Mesendoderm (in vitro differentiated cells): ENCODE results near the gene SLC43A3.

ENCODE experiments used
- DNase-seq: peaks from one replicate; pipeline ENCODE4 v3.0.0; 2013
- H2AK5ac ChIP-seq: 2 replicates; pipeline ENCODE4 v1.6.1; 2013; ENCODE audit warnings: low read length, inconsistent platforms
- H2BK120ac ChIP-seq: 2 replicates; pipeline ENCODE4 v1.6.1; 2013; ENCODE audit warnings: low read depth, mild to moderate bottlenecking, low read length, moderate library complexity, mixed read lengths
- H2BK15ac ChIP-seq: replicated peaks from 2 replicates; pipeline ENCODE4 v1.6.1; 2013; ENCODE audit warnings: low read depth, mild to moderate bottlenecking, moderate library complexity
- H2BK5ac ChIP-seq: 2 replicates; pipeline ENCODE4 v1.6.1; 2013; ENCODE audit warnings: low read length, inconsistent platforms
- H3K18ac ChIP-seq: 2 replicates; pipeline ENCODE4 v1.6.1; 2013; ENCODE audit warnings: mild to moderate bottlenecking, low read length, mixed read lengths
- H3K23ac ChIP-seq: one replicate; pipeline ENCODE4 v1.6.1; 2013; ENCODE audit warnings: low read length
- H3K27ac ChIP-seq: 2 replicates; pipeline ENCODE4 v1.5.1; 2013; ENCODE audit warnings: low read depth, mild to moderate bottlenecking, inconsistent platforms, low read length, moderate library complexity
- H3K27me3 ChIP-seq: 2 replicates; pipeline ENCODE4 v1.6.1; 2013; ENCODE audit warnings: low read length, control low read depth, mild to moderate bottlenecking, inconsistent platforms; ENCODE audit not compliant: insufficient read depth, poor library complexity
- H3K36me3 ChIP-seq: 2 replicates; pipeline ENCODE4 v1.6.1; 2013; ENCODE audit warnings: low read length, inconsistent platforms; ENCODE audit not compliant: control insufficient read depth, insufficient read depth
- H3K4ac ChIP-seq: one replicate; pipeline ENCODE4 v1.6.1; 2013; ENCODE audit warnings: low read depth, mild to moderate bottlenecking, low read length, moderate library complexity
- H3K4me1 ChIP-seq: 2 replicates; pipeline ENCODE4 v1.6.1; 2013; ENCODE audit warnings: low read depth, low read length, inconsistent platforms; ENCODE audit not compliant: control insufficient read depth
- H3K4me2 ChIP-seq: 2 replicates; pipeline ENCODE4 v1.6.1; 2013; ENCODE audit warnings: low read length
- H3K4me3 ChIP-seq: 2 replicates; pipeline ENCODE4 v1.5.1; 2013; ENCODE audit warnings: mild to moderate bottlenecking, low read length
- H3K56ac ChIP-seq: one replicate; pipeline ENCODE4 v1.6.1; 2013; ENCODE audit warnings: low read length
- H3K79me1 ChIP-seq: 2 replicates; pipeline ENCODE4 v1.6.1; 2013; ENCODE audit warnings: low read length, inconsistent platforms
- H3K79me2 ChIP-seq: 2 replicates; pipeline ENCODE4 v1.6.1; 2013; ENCODE audit warnings: mild to moderate bottlenecking, low read length; ENCODE audit not compliant: control insufficient read depth, insufficient read depth
- H3K9ac ChIP-seq: 2 replicates; pipeline ENCODE4 v1.6.1; 2013; ENCODE audit warnings: low read length, inconsistent platforms
- H4K5ac ChIP-seq: one replicate; pipeline ENCODE4 v1.6.1; 2013; ENCODE audit warnings: low read length
- H4K8ac ChIP-seq: one replicate; pipeline ENCODE4 v1.6.1; 2013; ENCODE audit warnings: low read depth, mild to moderate bottlenecking, control low read depth, low read length, moderate library complexity
- WGBS: extraction: QIAGEN DNeasy Blood & Tissue Kit; methylation state at CpG from one replicate; pipeline ENCODE4 v1.1.7; 2013; ENCODE audit warnings: low lambda C conversion rate, missing lambda C conversion rate; ENCODE audit not compliant: insufficient coverage; ENCODE audit errors: extremely low coverage; 5-methylcytosine and 5-hydroxymethylcytosine counted together

Gene SLC43A3

DNA sequence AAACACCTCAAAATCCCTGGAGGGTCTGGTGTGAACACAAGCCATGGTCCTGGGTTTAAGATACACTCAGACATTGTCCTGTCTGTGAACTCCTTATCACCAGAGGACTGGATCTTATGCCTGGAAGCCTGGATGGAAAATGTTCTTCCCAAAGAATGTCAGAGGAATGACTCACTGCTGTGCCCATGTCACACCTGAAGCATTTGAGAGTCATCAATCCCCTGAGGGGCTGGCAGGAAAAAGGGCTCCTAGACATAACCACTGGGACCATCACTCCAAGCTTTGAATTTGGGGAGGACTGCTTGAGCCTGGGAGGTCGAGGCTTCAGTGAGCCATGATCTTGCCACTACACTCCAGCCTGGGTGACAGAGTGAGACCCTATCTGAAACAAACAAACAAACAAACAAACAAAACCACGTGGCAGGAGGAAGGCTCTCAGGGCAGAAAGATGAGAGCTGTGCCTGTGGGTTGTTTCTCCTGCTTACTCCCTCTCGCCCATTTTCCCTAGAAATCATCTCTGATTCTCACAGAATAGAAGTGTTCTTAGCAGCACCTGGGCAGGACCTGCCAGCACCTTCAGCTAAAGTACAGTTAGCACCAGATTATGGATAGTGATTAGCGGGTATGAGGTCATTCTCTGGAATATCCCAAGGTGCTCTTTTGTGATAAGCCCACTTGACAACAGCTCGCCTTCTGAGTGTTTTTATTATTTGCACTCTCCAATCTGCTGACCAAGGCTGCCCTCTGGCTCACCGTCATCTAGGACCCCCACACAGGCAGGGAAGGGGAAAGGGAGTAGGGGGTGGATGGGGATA lies 24.5 kb downstream of the SLC43A3 start:
- Histone ChIP-seq H3K4me2 (no peak overlapping the region), H3K9ac (no peak overlapping the region), H4K5ac (no peak overlapping the region), H3K4me1 (peaks cover 3% of the 10 kb centered on the region), H3K4me3 (no peak overlapping the region), H3K56ac (no peak overlapping the region), H3K79me1 (no peaks in the 10 kb centered on the region), H3K36me3 (no peaks in the 10 kb centered on the region), H4K8ac (no peak overlapping the region), H3K79me2 (no peaks in the 10 kb centered on the region), H2BK120ac (no peak overlapping the region), H3K23ac (no peak overlapping the region), H2AK5ac (no peak overlapping the region), H3K27me3 (no peaks in the 10 kb centered on the region), H3K27ac (no peak overlapping the region), H3K4ac (no peak overlapping the region), H3K18ac (no peak overlapping the region), H2BK5ac (no peak overlapping the region), H2BK15ac (no peak overlapping the region)
- peak; percentile 94 for DNase-seq
- no CpG with 5 or more reads among the region's 6 CpGs for WGBS

DNA sequence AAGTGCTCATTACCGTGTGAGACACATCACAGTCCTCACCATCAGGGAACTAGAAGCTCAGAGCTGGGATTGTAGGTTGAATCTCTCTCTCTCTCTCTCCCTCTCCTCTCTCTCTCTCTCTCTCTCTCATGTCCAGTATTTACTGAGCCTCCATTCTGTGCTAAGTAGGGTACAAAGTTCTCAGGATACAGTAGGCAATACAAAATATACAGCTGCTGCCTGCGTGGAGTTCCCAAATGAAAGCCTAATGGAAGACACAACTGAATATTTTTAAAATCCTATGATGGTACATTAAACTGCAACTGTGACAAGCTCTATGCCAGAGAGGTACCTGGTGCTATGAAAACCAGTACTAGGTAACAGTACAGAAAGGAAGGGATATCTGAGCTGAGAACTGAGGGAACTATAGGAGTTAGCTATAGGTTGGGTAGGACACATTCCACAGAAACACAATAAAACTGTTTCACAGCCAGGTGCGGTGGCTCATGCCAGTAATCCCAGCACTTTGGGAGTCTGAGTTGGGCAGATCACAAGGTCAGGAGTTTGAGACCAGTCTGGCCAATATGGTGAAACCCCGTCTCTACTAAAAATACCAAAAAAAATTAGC lies 26.8 kb downstream of the SLC43A3 start:
- Histone ChIP-seq H3K4ac (no peak overlapping the region), H2BK5ac (no peak overlapping the region), H3K9ac (no peak overlapping the region), H2AK5ac (no peak overlapping the region), H3K18ac (no peak overlapping the region), H3K79me2 (no peaks in the 10 kb centered on the region), H3K4me3 (no peak overlapping the region), H3K23ac (no peak overlapping the region), H3K36me3 (no peaks in the 10 kb centered on the region), H3K27me3 (no peaks in the 10 kb centered on the region), H4K5ac (no peak overlapping the region), H4K8ac (no peak overlapping the region), H2BK120ac (no peak overlapping the region), H2BK15ac (no peak overlapping the region), H3K4me2 (no peak overlapping the region), H3K79me1 (no peaks in the 10 kb centered on the region), H3K4me1 (peaks cover 3% of the 10 kb centered on the region), H3K56ac (no peak overlapping the region), H3K27ac (no peak overlapping the region)
- WGBS: no CpG with 5 or more reads among the region's 4 CpGs
- no peak for DNase-seq

DNA sequence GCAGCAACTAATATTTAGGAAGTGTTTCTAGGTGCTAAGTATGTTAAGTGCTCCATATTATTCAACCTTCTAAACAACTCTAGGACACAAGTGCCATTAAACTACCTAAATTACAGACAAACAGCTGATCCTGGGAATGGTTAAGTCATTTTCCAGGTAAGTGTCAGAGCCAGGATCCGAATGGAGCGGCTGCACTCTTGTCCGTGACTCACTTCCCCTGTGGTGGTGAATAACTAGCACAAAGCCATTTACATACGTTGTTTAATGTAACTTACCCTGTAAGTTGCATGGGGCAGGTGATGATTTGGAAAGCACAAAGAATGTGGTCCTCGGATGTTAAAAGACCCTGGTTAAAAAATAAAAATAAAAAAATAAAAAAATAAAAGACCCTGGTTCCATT lies 27.7 kb downstream of the SLC43A3 start:
- Histone ChIP-seq H3K79me2 (no peaks in the 10 kb centered on the region), H3K4me1 (peaks cover 3% of the 10 kb centered on the region), H3K4me2 (no peak overlapping the region), H3K18ac (no peak overlapping the region), H3K36me3 (no peaks in the 10 kb centered on the region), H2BK120ac (no peak overlapping the region), H3K56ac (no peak overlapping the region), H2AK5ac (no peak overlapping the region), H3K23ac (no peak overlapping the region), H4K8ac (no peak overlapping the region), H3K27me3 (no peaks in the 10 kb centered on the region), H3K4me3 (no peak overlapping the region), H3K27ac (no peak overlapping the region), H3K9ac (no peak overlapping the region), H4K5ac (no peak overlapping the region), H2BK5ac (no peak overlapping the region), H3K79me1 (no peaks in the 10 kb centered on the region), H2BK15ac (no peak overlapping the region), H3K4ac (no peak overlapping the region)
- DNase-seq: peak; percentile 8
- WGBS: no CpG with 5 or more reads among the region's 5 CpGs

DNA sequence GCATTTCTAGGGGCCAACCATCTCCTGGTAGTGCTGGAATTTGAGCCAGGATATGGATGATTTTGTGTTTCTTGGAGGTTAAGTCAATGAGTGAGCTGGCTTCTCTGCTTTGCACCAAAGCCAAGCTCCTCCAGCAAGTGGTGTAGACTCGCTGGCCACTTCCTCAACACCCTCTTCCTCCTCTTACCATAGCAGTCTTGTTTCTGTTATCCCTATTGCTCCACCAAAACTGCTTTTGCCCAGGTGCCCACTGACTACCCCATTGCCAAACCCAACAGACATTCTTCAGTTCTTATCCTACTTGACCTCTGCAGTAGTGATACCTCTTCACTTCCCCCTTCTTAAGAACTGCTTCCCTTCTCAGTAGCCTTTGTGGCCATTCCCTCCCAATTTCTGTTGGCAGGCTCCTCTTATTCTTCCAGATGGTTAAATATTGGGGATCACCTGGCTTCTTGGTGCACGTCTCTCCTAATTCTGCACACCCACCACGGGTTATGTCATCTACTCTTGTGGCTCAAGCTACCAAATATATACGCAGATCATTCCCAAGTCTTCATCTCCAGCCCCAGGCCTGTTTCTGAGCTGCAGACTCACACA lies 29.4 kb downstream of the SLC43A3 start:
- H3K27ac ChIP-seq: no peak overlapping the region

DNA sequence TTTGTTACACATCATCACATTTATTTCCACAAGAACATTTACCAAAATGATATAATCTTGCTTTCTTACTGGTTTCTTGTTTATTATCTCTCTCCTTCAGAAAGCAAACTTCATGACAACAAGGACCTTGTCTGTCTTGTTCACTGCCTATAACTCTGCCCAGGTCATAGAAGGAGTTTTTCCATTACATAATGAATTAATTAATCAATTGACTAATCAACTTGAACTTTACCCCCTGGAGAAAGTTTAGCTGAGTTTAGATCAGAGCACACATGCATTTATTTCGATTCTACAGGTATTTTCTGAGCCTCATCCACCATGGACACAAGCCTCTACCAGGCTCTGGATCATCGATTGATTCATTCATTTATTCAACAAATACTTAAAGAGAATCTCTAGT lies 30.2 kb downstream of the SLC43A3 start:
- H3K27me3 ChIP-seq: no peaks in the 10 kb centered on the region
- no peak overlapping the region for H2BK15ac ChIP-seq
- H3K56ac ChIP-seq: no peak overlapping the region
- DNase-seq: no peak
- no peaks in the 10 kb centered on the region for H3K79me1 ChIP-seq
- no peak overlapping the region for H2AK5ac ChIP-seq
- no peak overlapping the region for H3K23ac ChIP-seq
- H2BK120ac ChIP-seq: no peak overlapping the region
- H3K4ac ChIP-seq: no peak overlapping the region
- H2BK5ac ChIP-seq: no peak overlapping the region
- no peak overlapping the region for H3K18ac ChIP-seq
- no peak overlapping the region for H4K5ac ChIP-seq
- H3K79me2 ChIP-seq: no peaks in the 10 kb centered on the region
- WGBS: no CpG with 5 or more reads among the region's 2 CpGs
- no peak overlapping the region for H3K9ac ChIP-seq
- H3K36me3 ChIP-seq: no peaks in the 10 kb centered on the region
- no peak overlapping the region for H4K8ac ChIP-seq
- H3K4me2 ChIP-seq: no peak overlapping the region
- no peak overlapping the region for H3K27ac ChIP-seq
- no peak overlapping the region for H3K4me3 ChIP-seq
- no peaks in the 10 kb centered on the region for H3K4me1 ChIP-seq

More for the DNA sequence above, 29.4 kb downstream of the SLC43A3 start:
- no peak overlapping the region for H2BK15ac ChIP-seq
- H2AK5ac ChIP-seq: no peak overlapping the region
- no peak overlapping the region for H3K18ac ChIP-seq
- no peaks in the 10 kb centered on the region for H3K27me3 ChIP-seq
- H3K79me1 ChIP-seq: no peaks in the 10 kb centered on the region
- H3K36me3 ChIP-seq: no peaks in the 10 kb centered on the region
- H3K9ac ChIP-seq: no peak overlapping the region
- H3K79me2 ChIP-seq: no peaks in the 10 kb centered on the region
- no peak overlapping the region for H4K5ac ChIP-seq
- no peak overlapping the region for H2BK120ac ChIP-seq
- no peak overlapping the region for H3K4me3 ChIP-seq
- no peak overlapping the region for H3K4me2 ChIP-seq
- H2BK5ac ChIP-seq: no peak overlapping the region
- no peak overlapping the region for H3K4ac ChIP-seq
- no CpG with 5 or more reads among the region's 4 CpGs for WGBS
- H3K4me1 ChIP-seq: peaks cover 2% of the 10 kb centered on the region
- H4K8ac ChIP-seq: no peak overlapping the region
- no peak overlapping the region for H3K23ac ChIP-seq
- H3K56ac ChIP-seq: no peak overlapping the region
- no peak for DNase-seq
